H1 (cell line): ENCODE data around the gene PDXDC1. TPM values are rescaled to one million over a fixed set of nuclear protein-coding genes. Genes with fewer than 3 reads are reported as not detected.

Source experiments
- CTCF ChIA-PET: fragments of 300-600 bp; sonication (Branson Sonifier 250); formaldehyde crosslinking; loops from one replicate; lab custom pipeline; 2021; ENCODE audit not compliant: partially characterized antibody; lab: Charles Lee
- POLR2A ChIA-PET: fragments of 300-600 bp; sonication (Branson Sonifier 250); formaldehyde crosslinking; loops from one replicate; lab custom pipeline; 2021; ENCODE audit warnings: inconsistent platforms; ENCODE audit not compliant: partially characterized antibody; lab: Charles Lee
- DNase-seq, 2 experiments: peaks; one replicate each; pipeline versions ENCODE4 v3.0.0 to v3.0.0-alpha.2; 2010 to 2022; ENCODE audit warnings: low spot score in 2 of 2, low read depth in 1 of 2, mixed read lengths in 1 of 2
- FAIRE-seq: peaks from 2 replicates; lab custom pipeline; 2011; peaks lifted over from hg19 to GRCh38; lab: Jason Lieb, UNC
- H2AFZ ChIP-seq: 2 replicates; pipeline ENCODE4 v1.8.1; 2012; ENCODE audit warnings: low read length, inconsistent platforms
- H2AK5ac ChIP-seq: 2 replicates; pipeline ENCODE4 v1.6.1; 2013; ENCODE audit warnings: low read depth, low read length
- H2BK120ac ChIP-seq: replicated peaks from 2 replicates; pipeline ENCODE3; 2013; ENCODE audit warnings: low read depth, low read length, inconsistent platforms
- H2BK12ac ChIP-seq: 2 replicates; pipeline ENCODE4 v1.6.1; 2013; ENCODE audit warnings: low read depth, low read length
- H2BK15ac ChIP-seq: 2 replicates; pipeline ENCODE4 v1.6.1; 2013; ENCODE audit warnings: low read length
- H2BK20ac ChIP-seq: 2 replicates; pipeline ENCODE4 v1.6.1; 2013; ENCODE audit warnings: low read length
- H2BK5ac ChIP-seq: 2 replicates; pipeline ENCODE4 v1.6.1; 2013; ENCODE audit warnings: low read depth, low read length
- H3K14ac ChIP-seq: 2 replicates; pipeline ENCODE4 v1.6.1; 2013; ENCODE audit warnings: inconsistent platforms; ENCODE audit not compliant: insufficient read length
- H3K18ac ChIP-seq: 2 replicates; pipeline ENCODE4 v1.6.1; 2013; ENCODE audit warnings: low read length; ENCODE audit errors: extremely low read depth
- H3K23ac ChIP-seq: 2 replicates; pipeline ENCODE4 v1.6.1; 2013; ENCODE audit warnings: inconsistent platforms; ENCODE audit not compliant: insufficient read length
- H3K23me2 ChIP-seq: 2 replicates; pipeline ENCODE4 v1.6.1; 2013; ENCODE audit warnings: low read depth, low read length
- H3K27ac ChIP-seq: 2 replicates; pipeline ENCODE4 v1.6.1; 2011; ENCODE audit warnings: low read depth, low read length, inconsistent platforms
- H3K27me3 ChIP-seq, 4 experiments: replicated peaks in 1 of 4; 1 replicate in 1 of 4; 2 replicates in 3 of 4; pipeline versions ENCODE4 v1.6.1 to v1.8.1; 2011 to 2013; ENCODE audit warnings: low read length in 3 of 4, mild to moderate bottlenecking in 3 of 4, inconsistent platforms in 2 of 4, mixed read lengths in 2 of 4, moderate library complexity in 1 of 4; ENCODE audit not compliant: control insufficient read depth in 3 of 4, insufficient read depth in 3 of 4; ENCODE audit errors: extremely low read depth in 1 of 4
- H3K36me3 ChIP-seq, 4 experiments: 2 replicates each; pipeline versions ENCODE4 v1.6.1 to v1.8.1; 2011 to 2013; ENCODE audit warnings: mild to moderate bottlenecking in 4 of 4, low read length in 3 of 4, moderate library complexity in 2 of 4, control low read depth in 1 of 4, inconsistent platforms in 1 of 4; ENCODE audit not compliant: insufficient read depth in 4 of 4, control insufficient read depth in 2 of 4
- H3K4ac ChIP-seq: replicated peaks from 2 replicates; pipeline ENCODE3; 2013; ENCODE audit warnings: low read length, low read depth, mixed read lengths, inconsistent platforms; ENCODE audit not compliant: insufficient read length
- H3K4me1 ChIP-seq, 4 experiments: replicated peaks in 1 of 4; 1 replicate in 1 of 4; 2 replicates in 3 of 4; pipeline versions ENCODE4 v1.6.1 to v1.8.1; 2011 to 2013; ENCODE audit warnings: low read length in 3 of 4, inconsistent platforms in 2 of 4, mixed read lengths in 1 of 4; ENCODE audit not compliant: insufficient read depth in 4 of 4, control insufficient read depth in 3 of 4
- H3K4me2 ChIP-seq, 2 experiments: 2 replicates each; pipeline versions ENCODE4 v1.6.1 to v1.8.1; 2011 to 2013; ENCODE audit warnings: low read depth in 2 of 2, low read length in 2 of 2, control low read depth in 1 of 2, inconsistent platforms in 1 of 2, mild to moderate bottlenecking in 1 of 2; ENCODE audit not compliant: insufficient read depth in 1 of 2
- H3K4me3 ChIP-seq, 4 experiments: fragments of 200-600, 300-600 bp in 1 of 4; sonication (generic), shearing (Covaris generic), sonication (Bioruptor Twin) in 1 of 4; 2 replicates each; pipeline versions ENCODE4 v1.5.1 to v1.8.1; 2011 to 2016; ENCODE audit warnings: low read length in 4 of 4, low read depth in 3 of 4, control low read depth in 2 of 4, inconsistent platforms in 2 of 4, mild to moderate bottlenecking in 2 of 4, mixed read lengths in 1 of 4, moderate library complexity in 1 of 4; ENCODE audit not compliant: insufficient read depth in 2 of 4; ENCODE audit errors: extremely low read depth in 1 of 4
- H3K56ac ChIP-seq: replicated peaks from 2 replicates; pipeline ENCODE3; 2013; ENCODE audit warnings: low read depth, mild to moderate bottlenecking, mixed read lengths, low read length, inconsistent platforms; ENCODE audit not compliant: insufficient read length
- H3K79me1 ChIP-seq: 2 replicates; pipeline ENCODE4 v1.6.1; 2013; ENCODE audit warnings: low read depth, low read length, control low read depth
- H3K79me2 ChIP-seq, 2 experiments: 2 replicates each; pipeline versions ENCODE4 v1.6.1 to v1.8.1; 2012 to 2013; ENCODE audit warnings: low read length in 2 of 2, mild to moderate bottlenecking in 2 of 2, inconsistent platforms in 1 of 2; ENCODE audit not compliant: insufficient read depth in 2 of 2, control insufficient read depth in 1 of 2
- H3K9ac ChIP-seq, 4 experiments: replicated peaks in 1 of 4; 1 replicate in 1 of 4; 2 replicates in 3 of 4; pipeline versions ENCODE4 v1.6.1 to v1.8.1; 2011 to 2013; ENCODE audit warnings: low read depth in 3 of 4, low read length in 3 of 4, control low read depth in 2 of 4, mild to moderate bottlenecking in 2 of 4, moderate library complexity in 2 of 4, inconsistent platforms in 1 of 4; ENCODE audit errors: extremely low read depth in 1 of 4
- H3K9me3 ChIP-seq, 2 experiments: 2 replicates each; pipeline versions ENCODE4 v1.6.1 to v1.8.1; 2012 to 2013; ENCODE audit warnings: mild to moderate bottlenecking in 2 of 2, moderate library complexity in 2 of 2, control low read depth in 1 of 2, inconsistent platforms in 1 of 2, low read depth in 1 of 2, low read length in 1 of 2, mixed read lengths in 1 of 2; ENCODE audit not compliant: insufficient read depth in 2 of 2
- H4K20me1 ChIP-seq, 2 experiments: replicated peaks in 1 of 2; 2 replicates each; pipeline versions ENCODE3 to v1.8.1; 2011 to 2013; ENCODE audit warnings: inconsistent platforms in 2 of 2, low read length in 2 of 2, mild to moderate bottlenecking in 1 of 2; ENCODE audit not compliant: insufficient read depth in 2 of 2, control insufficient read depth in 1 of 2
- H4K5ac ChIP-seq: 2 replicates; pipeline ENCODE4 v1.6.1; 2013; ENCODE audit warnings: low read length, low read depth, mixed read lengths, inconsistent platforms; ENCODE audit not compliant: insufficient read length
- H4K8ac ChIP-seq: 2 replicates; pipeline ENCODE4 v1.8.0; 2013; ENCODE audit warnings: mild to moderate bottlenecking, moderate library complexity, low read length, inconsistent platforms; ENCODE audit not compliant: insufficient read depth; ENCODE audit errors: extremely low read depth
- H4K91ac ChIP-seq: replicated peaks from 2 replicates; pipeline ENCODE3; 2013; ENCODE audit warnings: low read length, mixed read lengths, inconsistent platforms; ENCODE audit not compliant: insufficient read length
- BRCA1 ChIP-seq: IDR thresholded peaks from 2 replicates; pipeline ENCODE4 v1.6.1; 2012; ENCODE audit warnings: low read depth, low read length, improper control_type of control experiment
- CTCF ChIP-seq, 3 experiments: IDR thresholded peaks; 1 replicate in 2 of 3; 2 replicates in 1 of 3; pipeline versions ENCODE4 v1.5.1 to v1.6.1; 2011; ENCODE audit warnings: low read length in 3 of 3, mild to moderate bottlenecking in 3 of 3, inconsistent platforms in 2 of 3, low read depth in 1 of 3, moderate library complexity in 1 of 3; ENCODE audit not compliant: insufficient read depth in 1 of 3; ENCODE audit errors: control extremely low read depth in 1 of 3
- FOSL1 ChIP-seq: IDR thresholded peaks from 2 replicates; pipeline ENCODE4 v1.6.1; 2011; ENCODE audit warnings: mild to moderate bottlenecking, low read depth, low read length, moderate library complexity; ENCODE audit not compliant: insufficient read depth
- HDAC2 ChIP-seq, 2 experiments: fragments of 300-600 bp in 1 of 2; sonication (generic) in 1 of 2; IDR thresholded peaks; 2 replicates each; pipeline ENCODE4 v1.6.1; 2011 to 2012; ENCODE audit warnings: low read depth in 2 of 2, low read length in 2 of 2, mild to moderate bottlenecking in 2 of 2, moderate library complexity in 2 of 2, borderline replicate concordance in 1 of 2, inconsistent platforms in 1 of 2
- POLR2AphosphoS5 ChIP-seq: IDR thresholded peaks from 2 replicates; pipeline ENCODE4 v1.6.1; 2011; ENCODE audit warnings: low read depth, low read length
- RAD21 ChIP-seq, 2 experiments: IDR thresholded peaks in 1 of 2; conservative IDR thresholded peaks in 1 of 2; 2 replicates each; pipeline ENCODE4 v1.6.1; 2011; ENCODE audit warnings: low read depth in 2 of 2, low read length in 2 of 2, improper control_type of control experiment in 1 of 2, inconsistent platforms in 1 of 2, mild to moderate bottlenecking in 1 of 2, moderate library complexity in 1 of 2
- TBP ChIP-seq: IDR thresholded peaks from 2 replicates; pipeline ENCODE4 v1.6.1; 2011; ENCODE audit warnings: low read depth, low read length, improper control_type of control experiment
- WGBS, 2 experiments: shearing (Covaris generic) in 1 of 2; methylation state at CpG; one replicate each; pipeline versions ENCODE4 v1.1.6 to v1.1.7; 2013 to 2015; ENCODE audit warnings: low lambda C conversion rate in 2 of 2, mixed read lengths in 2 of 2, inconsistent platforms in 1 of 2, low coverage in 1 of 2, missing lambda C conversion rate in 1 of 2; ENCODE audit not compliant: insufficient replicate concordance in 2 of 2, insufficient coverage in 1 of 2, insufficient read length in 1 of 2; ENCODE audit errors: extremely low coverage in 1 of 2, missing lambda C conversion rate in 1 of 2; 5-methylcytosine and 5-hydroxymethylcytosine counted together
- polyA plus RNA-seq, 7 experiments: library from polyadenylated mRNA; depleted of rRNA in 3 of 7; stranded (reverse) in 5 of 7; unstranded in 2 of 7; fragments of >200 nt in 5 of 7; fragments of 200-250 nt in 2 of 7; gene quantifications; 1 replicate in 5 of 7; 2 replicates in 1 of 7; 4 replicates in 1 of 7; pipeline versions ENCODE4 v1.2.1 to v1.2.3, GENCODE V29; 2011 to 2013; ENCODE audit warnings: missing spikeins in 2 of 7, mixed read lengths in 2 of 7
- total RNA-seq: library from RNA; stranded (reverse); fragmentation: NEBNext Ultra II Directional; extraction: Animal tissue kit (Norgen Biotek cat#: 25700); gene quantifications from 2 replicates; pipeline ENCODE4 v1.2.1, GENCODE V29; 2021

PDXDC1 gene
- total and polyA plus RNA-seq, 2 of the 8 experiments (the other 6 are each of a cell fraction or from before 2014, with no cell fraction given): 56.6 to 118 TPM

GRCh38 chr16:15041271-15042004 is 66.6 kb downstream of the PDXDC1 start:
- Histone ChIP-seq H3K23me2 (no peaks in the 10 kb centered on the region), H2AK5ac (no peak overlapping the region), H3K4ac (no peak overlapping the region), H3K9ac (no peak overlapping the region), H2BK15ac (no peak overlapping the region), H3K27me3 (no peaks in the 10 kb centered on the region), H3K9me3 (no peaks in the 10 kb centered on the region), H3K27ac (no peak overlapping the region), H3K4me3 (no peak overlapping the region), H3K14ac (no peak overlapping the region), H4K91ac (no peak overlapping the region), H3K79me1 (no peaks in the 10 kb centered on the region; the same call in 1 of the 2 replicates), H3K56ac (no peak overlapping the region), H3K23ac (no peak overlapping the region), H3K36me3 (peaks cover 8 to 43% (median 21%) of the 10 kb centered on the region in 4 experiments), H4K20me1 (peaks cover 2 to 4% of the 10 kb centered on the region in 2 experiments), H3K4me1 (no peaks in the 10 kb centered on the region), H3K18ac (no peak overlapping the region), H4K5ac (no peak overlapping the region), H3K4me2 (no peak overlapping the region), H2AFZ (no peak overlapping the region)
- FAIRE-seq (no peak), DNase-seq (no peak)
- WGBS, 2 experiments: 89% methylated on average over 15 of the region's 16 CpGs; no CpG with 5 or more reads in 1 of the 2 experiments
- POLR2A ChIA-PET: interaction anchor here (0.7 to 1.1 kb wide), 3 partner anchors 12 to 53 kb away, joined by 3 read pairs; partner anchors contain the start of gene RRN3
- TF ChIP-seq FOSL1 (no peak), HDAC2 (IDR thresholded peaks at IDR 0.05; ENCODE audit: borderline replicate concordance in 1 of 2, low read depth in 2 of 2, low read length in 2 of 2) (no peak), BRCA1 (no peak), POLR2AphosphoS5 (no peak), TBP (0 out of 2 replicates have a peak, but pooled peaks have one; percentile 19), RAD21 (IDR thresholded peaks at IDR 0.05 in 1 of 2, conservative IDR thresholded peaks at IDR 0.05 in 1 of 2; ENCODE audit: low read depth in 2 of 2, low read length in 2 of 2) (peak in 1 of 2 experiments; percentile 22; a peak in 3 of 4 replicates), CTCF (IDR thresholded peaks at IDR 0.05; ENCODE audit: control extremely low read depth in 1 of 3, insufficient read depth in 1 of 3, low read depth in 1 of 3, low read length in 3 of 3) (peak in 1 of 3 experiments; percentile 35; a peak in 2 of 4 replicates)
- TF ChIP-seq, all 59 proteins: peak for 3
- peak overlapping the region; percentile 31; the same call in 1 of the 2 replicates for H4K8ac ChIP-seq
- no peak overlapping the region for H2BK20ac ChIP-seq
- no peaks in the 10 kb centered on the region for H3K79me2 ChIP-seq
- H2BK120ac ChIP-seq: no peak overlapping the region
- CTCF ChIA-PET: interaction anchor here (0.6 to 1.8 kb wide), 4 partner anchors 10 to 52 kb away, joined by 3 to 4 read pairs (median 4); no protein-coding TSS in a partner anchor
- H2BK12ac ChIP-seq: no peak overlapping the region
- no peak overlapping the region for H2BK5ac ChIP-seq
